Measurements from ENCODE around the gene SH3BP2. TPM values are rescaled to one million over a fixed set of nuclear protein-coding genes. Genes with fewer than 3 reads are reported as not detected.

The SH3BP2 gene
- total and polyA plus RNA-seq, 10 of the 15 experiments (the other 5 are each of a cell fraction or from before 2014, with no cell fraction given) = 1.1 to 61.8 (median 23.9) TPM

GRCh38 chr4:2790583-2791517 lies 2.0 kb upstream of the SH3BP2 start:
- TF ChIP-seq MXI1 (IDR thresholded peaks at IDR 0.05; ENCODE audit: low read depth, low read length) (no peak), FOS (IDR thresholded peaks at IDR 0.05; ENCODE audit: borderline replicate concordance, extremely low read depth, insufficient read length) (no peak), CREB1 (IDR thresholded peaks at IDR 0.05; ENCODE audit: low read depth) (no peak), PKNOX1 (IDR thresholded peaks at IDR 0.05) (no peak), RELA (IDR thresholded peaks at IDR 0.05; ENCODE audit: borderline replicate concordance, partially characterized antibody) (no peak), RAD21 (IDR thresholded peaks at IDR 0.05; ENCODE audit: insufficient read depth, low read depth, low read length) (no peak), ZZZ3 (IDR thresholded peaks at IDR 0.05; ENCODE audit: control insufficient read depth, insufficient read length, low read depth) (no peak), SRF (IDR thresholded peaks at IDR 0.05; ENCODE audit: low read depth in 2 of 2, low read length in 2 of 2) (no peak), ZBED1 (IDR thresholded peaks at IDR 0.05; ENCODE audit: borderline replicate concordance) (no peak), GATAD2B (conservative IDR thresholded peaks at IDR 0.05; ENCODE audit: low read depth) (no peak), SMARCA5 (IDR thresholded peaks at IDR 0.05) (no peak), NR2F1 (conservative IDR thresholded peaks at IDR 0.05) (no peak), MEF2A (IDR thresholded peaks at IDR 0.05; ENCODE audit: insufficient read depth, low read depth, low read length) (no peak), ETV6 (conservative IDR thresholded peaks at IDR 0.05 in 1 of 2, IDR thresholded peaks at IDR 0.05 in 1 of 2; ENCODE audit: borderline replicate concordance in 1 of 2, low read depth in 1 of 2) (no peak), BCL11A (IDR thresholded peaks at IDR 0.05; ENCODE audit: low read depth, low read length) (no peak), ZNF24 (IDR thresholded peaks at IDR 0.05) (no peak), E2F4 (IDR thresholded peaks at IDR 0.05; ENCODE audit: low read depth, low read length) (no peak)
- Histone ChIP-seq H3K4me1 (ENCODE audit: control insufficient read depth, insufficient read depth, low read length) (peaks cover 49% of the 10 kb centered on the region), H3K9me3 (replicated peaks; ENCODE audit: control insufficient read depth, insufficient read depth, low read length) (no peaks in the 10 kb centered on the region), H3K27ac (ENCODE audit: control insufficient read depth, insufficient read depth) (no peak overlapping the region), H3K36me3 (ENCODE audit: control insufficient read depth in 2 of 2, insufficient read depth in 2 of 2, low read length in 1 of 2) (no peaks in the 10 kb centered on the region), H2AFZ (ENCODE audit: control insufficient read depth, low read depth, low read length) (no peak overlapping the region), H4K20me1 (ENCODE audit: control insufficient read depth, insufficient read depth) (no peaks in the 10 kb centered on the region), H3K79me2 (ENCODE audit: control insufficient read depth, insufficient read depth, low read length) (no peaks in the 10 kb centered on the region), H3K9ac (ENCODE audit: control insufficient read depth, insufficient read depth, low read length) (no peak overlapping the region), H3K4me2 (ENCODE audit: control insufficient read depth, insufficient read depth) (no peak overlapping the region), H3K27me3 (replicated peaks in 1 of 2; ENCODE audit: control insufficient read depth in 2 of 2, insufficient read depth in 2 of 2, low read length in 1 of 2) (no peaks in the 10 kb centered on the region), H3K4me3 (no peak overlapping the region)
- ChIA-PET POLR2A (interaction anchor here (0.9 to 2.3 kb wide), 3 partner anchors 10 to 44 kb away, joined by 3 to 8 read pairs (median 8); no protein-coding TSS in a partner anchor), CTCF (interaction anchor here (1.3 kb wide), 1 partner anchor 26 kb away, joined by 3 read pairs; no protein-coding TSS in a partner anchor), RAD21 (ENCODE audit: unreplicated experiment) (no interaction called here), SMC1A (ENCODE audit: uncharacterized antibody, unreplicated experiment) (no interaction called here)
- FAIRE-seq = no peak
- WGBS (ENCODE audit: insufficient coverage, insufficient replicate concordance, low lambda C conversion rate, missing lambda C conversion rate) = 85% methylated on average over 19 of the region's 19 CpGs
- no peak for ATAC-seq
- no TSS peak for BruUV-seq (replicated peaks)
- intact Hi-C loops (cut with micrococcal nuclease; ENCODE audit: unreplicated experiment) (no loop called here), in situ Hi-C loops (cut with MboI) (no loop called here)
- no peak for DNase-seq (ENCODE audit: low read depth, low spot score)
